ENCODE results near the gene TEC.

- TF ChIP-seq, protein P1, sequence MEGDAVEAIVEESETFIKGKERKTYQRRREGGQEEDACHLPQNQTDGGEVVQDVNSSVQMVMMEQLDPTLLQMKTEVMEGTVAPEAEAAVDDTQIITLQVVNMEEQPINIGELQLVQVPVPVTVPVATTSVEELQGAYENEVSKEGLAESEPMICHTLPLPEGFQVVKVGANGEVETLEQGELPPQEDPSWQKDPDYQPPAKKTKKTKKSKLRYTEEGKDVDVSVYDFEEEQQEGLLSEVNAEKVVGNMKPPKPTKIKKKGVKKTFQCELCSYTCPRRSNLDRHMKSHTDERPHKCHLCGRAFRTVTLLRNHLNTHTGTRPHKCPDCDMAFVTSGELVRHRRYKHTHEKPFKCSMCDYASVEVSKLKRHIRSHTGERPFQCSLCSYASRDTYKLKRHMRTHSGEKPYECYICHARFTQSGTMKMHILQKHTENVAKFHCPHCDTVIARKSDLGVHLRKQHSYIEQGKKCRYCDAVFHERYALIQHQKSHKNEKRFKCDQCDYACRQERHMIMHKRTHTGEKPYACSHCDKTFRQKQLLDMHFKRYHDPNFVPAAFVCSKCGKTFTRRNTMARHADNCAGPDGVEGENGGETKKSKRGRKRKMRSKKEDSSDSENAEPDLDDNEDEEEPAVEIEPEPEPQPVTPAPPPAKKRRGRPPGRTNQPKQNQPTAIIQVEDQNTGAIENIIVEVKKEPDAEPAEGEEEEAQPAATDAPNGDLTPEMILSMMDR (optimal IDR thresholded peaks at IDR 0.05 in 1 of 3, IDR thresholded peaks at IDR 0.05 in 1 of 3, conservative IDR thresholded peaks at IDR 0.05 in 1 of 3; ENCODE audit: extremely low read depth in 1 of 3, insufficient read depth in 2 of 3, low read length in 3 of 3) = no peak
- TF ChIP-seq EZH2 (IDR thresholded peaks at IDR 0.05; ENCODE audit: low read length) = no peak
Observed at GRCh38 chr4:48131736-48132135, 137.9 kb downstream of the TEC start.

Data from keratinocyte (primary cell).